IMR-90 (cell line): ENCODE results near the gene PTGES3L. TPM values are rescaled to one million over a fixed set of nuclear protein-coding genes. Genes with fewer than 3 reads are reported as not detected.

Experiments used
- ATAC-seq: fragments of 200-7000 bp; cut with Tn5 transposase; 2 replicates; pipeline ENCODE4 v1.9.1; 2020; ENCODE audit warnings: low read depth, mild to moderate bottlenecking, moderate library complexity
- BruUV-seq: library from RNA; stranded (reverse); fragments of 400-500 nt; replicated peaks from 2 replicates; lab custom pipeline; 2021; lab: Mats Ljungman, UMichigan
- CTCF ChIA-PET: fragments of 300-600 bp; formaldehyde crosslinking; extraction: SDS; loops from one replicate; lab custom pipeline; 2021; ENCODE audit warnings: antibody characterized with exemption; lab: Yijun Ruan, JAX
- POLR2A ChIA-PET: fragments of 300-600 bp; sonication (Branson Sonifier 250); formaldehyde crosslinking; loops from one replicate; lab custom pipeline; 2022; ENCODE audit warnings: antibody characterized with exemption; ENCODE audit not compliant: unreplicated experiment; lab: Charles Lee
- DNase-seq: peaks from one replicate; pipeline ENCODE4 v3.0.0; 2013
- H2AFZ ChIP-seq: replicated peaks from 2 replicates; pipeline ENCODE3; 2013; ENCODE audit warnings: low read length, mild to moderate bottlenecking; ENCODE audit not compliant: poor library complexity
- H2AK5ac ChIP-seq: 2 replicates; pipeline ENCODE4 v1.6.1; 2013; ENCODE audit warnings: low read depth, low read length, inconsistent platforms
- H2AK9ac ChIP-seq: replicated peaks from 2 replicates; pipeline ENCODE3; 2013; ENCODE audit warnings: mild to moderate bottlenecking, low read depth, low read length, moderate library complexity; ENCODE audit not compliant: poor library complexity
- H2BK120ac ChIP-seq: 2 replicates; pipeline ENCODE4 v1.6.1; 2013; ENCODE audit warnings: low read depth, low read length, inconsistent platforms
- H2BK15ac ChIP-seq: 3 replicates; pipeline ENCODE4 v1.6.1; 2013; ENCODE audit warnings: low read depth, low read length, inconsistent platforms
- H2BK20ac ChIP-seq: 2 replicates; pipeline ENCODE4 v1.6.1; 2013; ENCODE audit warnings: low read depth, mild to moderate bottlenecking, inconsistent platforms, low read length, moderate library complexity
- H2BK5ac ChIP-seq: 2 replicates; pipeline ENCODE4 v1.6.1; 2013; ENCODE audit warnings: mild to moderate bottlenecking, low read depth, low read length, inconsistent platforms; ENCODE audit not compliant: poor library complexity, severe bottlenecking
- H3K14ac ChIP-seq: replicated peaks from 2 replicates; pipeline ENCODE4 v1.6.1; 2013; ENCODE audit warnings: low read depth, low read length, inconsistent platforms
- H3K18ac ChIP-seq: 2 replicates; pipeline ENCODE4 v1.6.1; 2013; ENCODE audit warnings: low read depth, low read length, control low read depth
- H3K23ac ChIP-seq: 2 replicates; pipeline ENCODE4 v1.6.1; 2013; ENCODE audit warnings: low read depth, low read length, inconsistent platforms
- H3K27ac ChIP-seq: 2 replicates; pipeline ENCODE4 v1.5.1; 2013; ENCODE audit warnings: mild to moderate bottlenecking, control low read depth, low read length; ENCODE audit not compliant: insufficient read depth
- H3K27me3 ChIP-seq: 2 replicates; pipeline ENCODE4 v1.6.1; 2013; ENCODE audit warnings: low read length; ENCODE audit not compliant: control insufficient read depth, insufficient read depth
- H3K36me3 ChIP-seq: 2 replicates; pipeline ENCODE4 v1.6.1; 2013; ENCODE audit warnings: low read length, mixed read lengths; ENCODE audit not compliant: control insufficient read depth, insufficient read depth
- H3K4ac ChIP-seq: 2 replicates; pipeline ENCODE4 v1.6.1; 2013; ENCODE audit warnings: low read depth, low read length, inconsistent platforms
- H3K4me1 ChIP-seq: 2 replicates; pipeline ENCODE4 v1.6.1; 2013; ENCODE audit warnings: low read length, mixed read lengths; ENCODE audit not compliant: control insufficient read depth, insufficient read depth
- H3K4me2 ChIP-seq: 2 replicates; pipeline ENCODE4 v1.6.1; 2013; ENCODE audit warnings: low read depth, mild to moderate bottlenecking, control low read depth, low read length, moderate library complexity
- H3K4me3 ChIP-seq: 2 replicates; pipeline ENCODE4 v1.5.1; 2013; ENCODE audit warnings: low read depth, mild to moderate bottlenecking, control low read depth, low read length, moderate library complexity; ENCODE audit not compliant: insufficient read depth
- H3K56ac ChIP-seq: 2 replicates; pipeline ENCODE4 v1.6.1; 2013; ENCODE audit warnings: low read length, inconsistent platforms; ENCODE audit not compliant: insufficient read depth; ENCODE audit errors: extremely low read depth
- H3K79me1 ChIP-seq, 2 experiments: 2 replicates each; pipeline ENCODE4 v1.6.1; 2013; ENCODE audit warnings: low read length in 2 of 2, inconsistent platforms in 1 of 2, low read depth in 1 of 2
- H3K9ac ChIP-seq: 2 replicates; pipeline ENCODE4 v1.6.1; 2013; ENCODE audit warnings: low read depth, low read length, control low read depth
- H3K9me1 ChIP-seq: 2 replicates; pipeline ENCODE4 v1.6.1; 2013; ENCODE audit warnings: low read length, inconsistent platforms; ENCODE audit not compliant: insufficient read depth
- H3K9me3 ChIP-seq: 2 replicates; pipeline ENCODE4 v1.6.1; 2013; ENCODE audit warnings: low read length; ENCODE audit not compliant: control insufficient read depth, insufficient read depth
- H4K20me1 ChIP-seq: 2 replicates; pipeline ENCODE4 v1.6.1; 2013; ENCODE audit warnings: low read length, inconsistent platforms; ENCODE audit not compliant: insufficient read depth
- H4K5ac ChIP-seq: 2 replicates; pipeline ENCODE4 v1.6.1; 2013; ENCODE audit warnings: mild to moderate bottlenecking, low read depth, low read length, control low read depth
- H4K8ac ChIP-seq, 2 experiments: 2 replicates each; pipeline ENCODE4 v1.6.1; 2013; ENCODE audit warnings: low read depth in 2 of 2, low read length in 2 of 2, control low read depth in 1 of 2, inconsistent platforms in 1 of 2
- H4K91ac ChIP-seq: 2 replicates; pipeline ENCODE4 v1.6.1; 2013; ENCODE audit warnings: low read depth, low read length, inconsistent platforms; ENCODE audit not compliant: insufficient read depth
- NFE2L2 ChIP-seq: fragments of 150-350 bp; IDR thresholded peaks from 2 replicates; pipeline ENCODE4 v1.6.1; 2016; ENCODE audit warnings: low read depth, mild to moderate bottlenecking, low read length
- RFX5 ChIP-seq: IDR thresholded peaks from 2 replicates; pipeline ENCODE4 v1.8.0; 2012; ENCODE audit warnings: low read depth, mild to moderate bottlenecking, low read length, moderate library complexity
- WGBS, 2 experiments: methylation state at CpG; one replicate each; pipeline versions ENCODE4 v1.1.5 to v1.1.7; 2013; ENCODE audit warnings: missing lambda C conversion rate in 2 of 2; ENCODE audit not compliant: insufficient read length in 1 of 2; ENCODE audit errors: extremely low coverage in 2 of 2; 5-methylcytosine and 5-hydroxymethylcytosine counted together
- dilution Hi-C: fragments of 300-500 bp; cut with HindIII; formaldehyde crosslinking; loops from one replicate; pipeline ENCODE4 v1.14.3; 2018; ENCODE audit warnings: low sequenced_read_pairs; ENCODE audit not compliant: unreplicated experiment
- in situ Hi-C: fragments of 300-500 bp; cut with MboI; formaldehyde crosslinking; loops from 3 replicates; pipeline ENCODE4 v1.14.3; 2019; ENCODE audit warnings: low sequenced_read_pairs, inconsistent platforms, mixed read lengths
- intact Hi-C: fragments of 100-400 bp; cut with micrococcal nuclease; formaldehyde crosslinking; loops from 2 replicates; pipeline ENCODE4 v1.10.0; 2022
- polyA plus RNA-seq, 3 experiments: library from polyadenylated mRNA; depleted of rRNA; stranded (reverse); fragments of >200 nt; gene quantifications; 2 replicates each; pipeline ENCODE4 v1.2.3, GENCODE V29; 2012; ENCODE audit warnings: low replicate concordance in 1 of 3
- total RNA-seq: library from RNA; depleted of rRNA; stranded (reverse); fragments of >200 nt; gene quantifications from 2 replicates; pipeline ENCODE4 v1.2.3, GENCODE V29; 2012

The PTGES3L gene
- total and polyA plus RNA-seq, 2 of the 4 experiments (the other 2 are of a cell fraction), result 1.4 to 2.4 TPM

- peak overlapping the region; percentile 68 for H2BK5ac ChIP-seq
- peak overlapping the region; percentile 70; the same call in 1 of the 2 replicates for H3K4ac ChIP-seq
- intact Hi-C loops (loop anchor here (10.0 kb wide), 1 partner anchor 325 kb away; no protein-coding TSS in a partner anchor), dilution Hi-C loops (no loop called here), in situ Hi-C loops (loop anchor here (25.0 kb wide), 1 partner anchor 372 kb away; no protein-coding TSS in a partner anchor)
- H3K27me3 ChIP-seq, result no peaks in the 10 kb centered on the region
- H3K9me3 ChIP-seq, result no peaks in the 10 kb centered on the region
- peak overlapping the region in 1 of 2 experiments; percentile 41; a peak in 1 of 4 replicates for H4K8ac ChIP-seq
- H3K36me3 ChIP-seq, result peaks cover 42% of the 10 kb centered on the region
- H3K14ac ChIP-seq, result peak overlapping the region; percentile 89
- peak overlapping the region; percentile 4 for H2AFZ ChIP-seq
- H2BK120ac ChIP-seq, result peak overlapping the region; percentile 64
- H2BK15ac ChIP-seq, result peak overlapping the region; percentile 74; the same call in 1 of the 3 replicates
- H3K18ac ChIP-seq, result no peak overlapping the region
- H4K5ac ChIP-seq, result no peak overlapping the region
- H3K56ac ChIP-seq, result no peak overlapping the region
- H2AK9ac ChIP-seq, result no peak overlapping the region
- peaks cover 6 to 40% of the 10 kb centered on the region in 2 experiments; a peak in 3 of 4 replicates for H3K79me1 ChIP-seq
- H2AK5ac ChIP-seq, result peak overlapping the region; percentile 63; the same call in 1 of the 2 replicates
- H3K27ac ChIP-seq, result peak overlapping the region; percentile 26; the same call in 1 of the 2 replicates
- H3K9ac ChIP-seq, result no peak overlapping the region
- H3K4me1 ChIP-seq, result no peaks in the 10 kb centered on the region; the same call in 1 of the 2 replicates
- CTCF ChIA-PET, result no interaction called here
- no CpG with 5 or more reads among the region's 6 CpGs for WGBS, 2 experiments
- peaks cover 14% of the 10 kb centered on the region for H3K9me1 ChIP-seq
- no peak overlapping the region for H3K4me2 ChIP-seq
- TF ChIP-seq RFX5 (no peak), NFE2L2 (0 out of 2 replicates have a peak, but pooled peaks have one; percentile 30)
- peak; percentile 58 for ATAC-seq
- peak; percentile 26 for DNase-seq
- POLR2A ChIA-PET, result interaction anchor here (1.5 kb wide), 1 partner anchor 8 kb away, joined by 5 read pairs; the partner anchor contains the start of gene RPL27
- H2BK20ac ChIP-seq, result no peak overlapping the region
- H4K20me1 ChIP-seq, result no peaks in the 10 kb centered on the region
- no peak overlapping the region for H3K4me3 ChIP-seq
- H4K91ac ChIP-seq, result no peak overlapping the region; the same call in 1 of the 2 replicates
- no peak overlapping the region for H3K23ac ChIP-seq
- BruUV-seq, result no TSS peak
These were observed 10.1 kb upstream of the PTGES3L start for GRCh38 chr17:42989726-42990652.
